K562 (cell line): ENCODE results near the gene MSI1. TPM values are rescaled to one million over a fixed set of nuclear protein-coding genes. Genes with fewer than 3 reads are reported as not detected.
A peak's percentile ranks its signal among the peaks of the same experiment; 100 is the strongest.

ENCODE experiments used
- MAZ ChIP-seq, 2 experiments: fragments of 450-650 bp in 1 of 2; sonication (generic) in 1 of 2; formaldehyde crosslinking; IDR thresholded peaks in 1 of 2; conservative IDR thresholded peaks in 1 of 2; 2 replicates each; pipeline versions ENCODE4 v1.4.0 to v1.5.0; 2020; ENCODE audit warnings: mild to moderate bottlenecking in 1 of 2, missing genetic modification reagents in 1 of 2
- MEIS2 ChIP-seq: fragments of 450-650 bp; IDR thresholded peaks from 2 replicates; pipeline ENCODE4 v1.6.1; 2014; ENCODE audit warnings: mild to moderate bottlenecking; ENCODE audit not compliant: partially characterized antibody
- NFE2 ChIP-seq: IDR thresholded peaks from 2 replicates; pipeline ENCODE4 v1.6.1; 2014; ENCODE audit warnings: antibody characterized with exemption, low read depth
- NRF1 ChIP-seq, 2 experiments: fragments of 450-650 bp; IDR thresholded peaks in 1 of 2; conservative IDR thresholded peaks in 1 of 2; 2 replicates each; pipeline ENCODE4 v1.6.1; 2014; ENCODE audit warnings: mild to moderate bottlenecking in 2 of 2
- PHTF2 ChIP-seq: fragments of 250-450 bp; sonication (Bioruptor Pico); IDR thresholded peaks from 2 replicates; pipeline ENCODE4 v1.5.0; 2021; ENCODE audit warnings: mild to moderate bottlenecking
- RBM14 ChIP-seq: fragments of 200-400 bp; formaldehyde crosslinking; IDR thresholded peaks from 2 replicates; pipeline ENCODE4 v1.6.1; 2018; ENCODE audit warnings: low read depth, mild to moderate bottlenecking, low read length, moderate library complexity, borderline replicate concordance; ENCODE audit not compliant: insufficient read depth
- SMARCE1 ChIP-seq: fragments of 450-650 bp; IDR thresholded peaks from 2 replicates; pipeline ENCODE4 v1.7.1; 2016; ENCODE audit warnings: mild to moderate bottlenecking
- SOX6 ChIP-seq: fragments of 450-650 bp; IDR thresholded peaks from 2 replicates; pipeline ENCODE4 v1.6.1; 2014; ENCODE audit warnings: mild to moderate bottlenecking
- ZNF324 ChIP-seq: fragments of 250-450 bp; sonication (Bioruptor Pico); IDR thresholded peaks from 2 replicates; pipeline ENCODE4 v1.4.0; 2020; ENCODE audit warnings: mild to moderate bottlenecking
- polyA plus RNA-seq, 8 experiments: library from polyadenylated mRNA; depleted of rRNA in 4 of 8; stranded (reverse) in 5 of 8; unstranded in 3 of 8; fragments of >200 nt; fragmentation: Nextera tagmentation in 2 of 8; fragmentation: Illumina TruSeq in 1 of 8; extraction: Ambion mirVana in 2 of 8; extraction: Trizol in 1 of 8; gene quantifications; 2 replicates each; pipeline versions ENCODE4 v1.2.1 to v1.2.3, GENCODE V29; 2011 to 2014; ENCODE audit warnings: inconsistent platforms in 1 of 8, missing spikeins in 1 of 8
- total RNA-seq, 7 experiments: library from RNA; depleted of rRNA in 6 of 7; stranded (reverse); fragments of >200 nt in 6 of 7; fragmentation: Illumina TruSeq in 2 of 7; extraction: Trizol in 2 of 7; gene quantifications; 2 replicates each; pipeline versions ENCODE4 v1.2.1 to v1.2.3, GENCODE V29; 2011 to 2021; ENCODE audit warnings: low replicate concordance in 1 of 7
- TF ChIP-seq, protein P1 (sequence below), 2 experiments: fragments of 250-450 bp in 1 of 2; fragments of 450-650 bp in 1 of 2; sonication (Bioruptor Pico) in 1 of 2; IDR thresholded peaks; 2 replicates each; pipeline versions ENCODE4 v1.6.1 to v1.8.0; 2016 to 2021; ENCODE audit warnings: mild to moderate bottlenecking in 2 of 2, moderate library complexity in 2 of 2, missing compliant biosample characterization in 1 of 2, missing genetic modification characterization in 1 of 2
- TF ChIP-seq, protein P2 (sequence below): fragments of 450-650 bp; IDR thresholded peaks from 2 replicates; pipeline ENCODE4 v1.7.1; 2018; ENCODE audit warnings: mild to moderate bottlenecking, low read depth; ENCODE audit not compliant: partially characterized antibody
- TF ChIP-seq, protein P3 (sequence below), 2 experiments: IDR thresholded peaks in 1 of 2; conservative IDR thresholded peaks in 1 of 2; 2 replicates each; pipeline ENCODE4 v1.6.1; 2016; ENCODE audit warnings: low read depth in 2 of 2, mild to moderate bottlenecking in 1 of 2, missing compliant biosample characterization in 1 of 2, missing genetic modification characterization in 1 of 2, moderate library complexity in 1 of 2
- TF ChIP-seq, protein P4 (sequence below), 2 experiments: fragments of 200-800 bp in 1 of 2; sonication (Bioruptor generic) in 1 of 2; sonication (generic) in 1 of 2; formaldehyde crosslinking in 1 of 2; IDR thresholded peaks in 1 of 2; conservative IDR thresholded peaks in 1 of 2; 2 replicates each; pipeline versions ENCODE4 v1.5.0 to v1.6.1; 2016 to 2020; ENCODE audit warnings: missing compliant biosample characterization in 1 of 2, missing genetic modification characterization in 1 of 2, missing genetic modification reagents in 1 of 2

Gene MSI1
- total and polyA plus RNA-seq, 9 of the 15 experiments (the other 6 are each of a cell fraction or from before 2014, with no cell fraction given), result 0.16 TPM; not detected in 8

GRCh38 chr12:120356567-120357030 lies 12.4 kb downstream of the MSI1 start (continued):
- TF ChIP-seq, protein P1, sequence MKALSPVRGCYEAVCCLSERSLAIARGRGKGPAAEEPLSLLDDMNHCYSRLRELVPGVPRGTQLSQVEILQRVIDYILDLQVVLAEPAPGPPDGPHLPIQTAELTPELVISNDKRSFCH (CRISPR knock-in tag; IDR thresholded peaks at IDR 0.05), result no peak
- TF ChIP-seq, protein P1 (tag; IDR thresholded peaks at IDR 0.05), result 0 out of 2 replicates have a peak, but pooled peaks have one; percentile 18
- TF ChIP-seq MAZ (CRISPR knock-in tag; conservative IDR thresholded peaks at IDR 0.05 in 1 of 2, IDR thresholded peaks at IDR 0.05 in 1 of 2) (peak; percentile 47 to 54; a peak in 2 of 4 replicates), ZNF324 (CRISPR knock-in tag) (no peak), RBM14 (no peak), MEIS2 (peak; percentile 57), SOX6 (no peak), NFE2 (peak; percentile 64; the same call in 1 of the 2 replicates), PHTF2 (CRISPR knock-in tag) (no peak), SMARCE1 (0 out of 2 replicates have a peak, but pooled peaks have one; percentile 46), NRF1 (conservative IDR thresholded peaks at IDR 0.05 in 1 of 2, IDR thresholded peaks at IDR 0.05 in 1 of 2) (peak; percentile 74 to 79)
- TF ChIP-seq, protein P2, sequence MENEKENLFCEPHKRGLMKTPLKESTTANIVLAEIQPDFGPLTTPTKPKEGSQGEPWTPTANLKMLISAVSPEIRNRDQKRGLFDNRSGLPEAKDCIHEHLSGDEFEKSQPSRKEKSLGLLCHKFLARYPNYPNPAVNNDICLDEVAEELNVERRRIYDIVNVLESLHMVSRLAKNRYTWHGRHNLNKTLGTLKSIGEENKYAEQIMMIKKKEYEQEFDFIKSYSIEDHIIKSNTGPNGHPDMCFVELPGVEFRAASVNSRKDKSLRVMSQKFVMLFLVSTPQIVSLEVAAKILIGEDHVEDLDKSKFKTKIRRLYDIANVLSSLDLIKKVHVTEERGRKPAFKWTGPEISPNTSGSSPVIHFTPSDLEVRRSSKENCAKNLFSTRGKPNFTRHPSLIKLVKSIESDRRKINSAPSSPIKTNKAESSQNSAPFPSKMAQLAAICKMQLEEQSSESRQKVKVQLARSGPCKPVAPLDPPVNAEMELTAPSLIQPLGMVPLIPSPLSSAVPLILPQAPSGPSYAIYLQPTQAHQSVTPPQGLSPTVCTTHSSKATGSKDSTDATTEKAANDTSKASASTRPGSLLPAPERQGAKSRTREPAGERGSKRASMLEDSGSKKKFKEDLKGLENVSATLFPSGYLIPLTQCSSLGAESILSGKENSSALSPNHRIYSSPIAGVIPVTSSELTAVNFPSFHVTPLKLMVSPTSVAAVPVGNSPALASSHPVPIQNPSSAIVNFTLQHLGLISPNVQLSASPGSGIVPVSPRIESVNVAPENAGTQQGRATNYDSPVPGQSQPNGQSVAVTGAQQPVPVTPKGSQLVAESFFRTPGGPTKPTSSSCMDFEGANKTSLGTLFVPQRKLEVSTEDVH, result no peak
- TF ChIP-seq, protein P3, sequence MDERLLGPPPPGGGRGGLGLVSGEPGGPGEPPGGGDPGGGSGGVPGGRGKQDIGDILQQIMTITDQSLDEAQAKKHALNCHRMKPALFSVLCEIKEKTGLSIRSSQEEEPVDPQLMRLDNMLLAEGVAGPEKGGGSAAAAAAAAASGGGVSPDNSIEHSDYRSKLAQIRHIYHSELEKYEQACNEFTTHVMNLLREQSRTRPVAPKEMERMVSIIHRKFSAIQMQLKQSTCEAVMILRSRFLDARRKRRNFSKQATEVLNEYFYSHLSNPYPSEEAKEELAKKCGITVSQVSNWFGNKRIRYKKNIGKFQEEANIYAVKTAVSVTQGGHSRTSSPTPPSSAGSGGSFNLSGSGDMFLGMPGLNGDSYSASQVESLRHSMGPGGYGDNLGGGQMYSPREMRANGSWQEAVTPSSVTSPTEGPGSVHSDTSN (CRISPR knock-in tag; IDR thresholded peaks at IDR 0.05; ENCODE audit: low read depth), result no peak; the same call in 1 of the 2 replicates
- TF ChIP-seq, protein P3 (tag; conservative IDR thresholded peaks at IDR 0.05; ENCODE audit: low read depth), result 0 out of 2 replicates have a peak, but pooled peaks have one; percentile 34
- TF ChIP-seq, protein P4, sequence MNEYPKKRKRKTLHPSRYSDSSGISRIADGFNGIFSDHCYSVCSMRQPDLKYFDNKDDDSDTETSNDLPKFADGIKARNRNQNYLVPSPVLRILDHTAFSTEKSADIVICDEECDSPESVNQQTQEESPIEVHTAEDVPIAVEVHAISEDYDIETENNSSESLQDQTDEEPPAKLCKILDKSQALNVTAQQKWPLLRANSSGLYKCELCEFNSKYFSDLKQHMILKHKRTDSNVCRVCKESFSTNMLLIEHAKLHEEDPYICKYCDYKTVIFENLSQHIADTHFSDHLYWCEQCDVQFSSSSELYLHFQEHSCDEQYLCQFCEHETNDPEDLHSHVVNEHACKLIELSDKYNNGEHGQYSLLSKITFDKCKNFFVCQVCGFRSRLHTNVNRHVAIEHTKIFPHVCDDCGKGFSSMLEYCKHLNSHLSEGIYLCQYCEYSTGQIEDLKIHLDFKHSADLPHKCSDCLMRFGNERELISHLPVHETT (CRISPR knock-in tag; conservative IDR thresholded peaks at IDR 0.05 in 1 of 2, IDR thresholded peaks at IDR 0.05 in 1 of 2), result no peak
